HG02678 (cell line): ENCODE measurements around the gene CHRNA7.

Source experiments
- ATAC-seq: cut with Tn5 transposase; IDR thresholded peaks from one replicate; pipeline ENCODE4 v1.9.1; 2021; ENCODE audit warnings: mild to moderate bottlenecking, moderate library complexity; ENCODE audit not compliant: unreplicated experiment

CHRNA7 gene

GRCh38 chr15:32029862-32030781, at the start of gene CHRNA7:
TSS of gene CHRNA7 (plus strand) at chr15:32030515. CDS start at chr15:32030595, 80 bp downstream.
- ATAC-seq: peak; percentile 76

GRCh38 chr15:31985607-31986006, 44.7 kb upstream of the CHRNA7 start:
- ATAC-seq: no peak

- ATAC-seq: no peak
These were observed 37.3 kb upstream of the CHRNA7 start for GRCh38 chr15:31993062-31993461.

GRCh38 chr15:31997711-31998110, 32.6 kb upstream of the CHRNA7 start:
- no peak for ATAC-seq

- no peak for ATAC-seq
These were observed 26.8 kb upstream of the CHRNA7 start for GRCh38 chr15:32003558-32003957.

GRCh38 chr15:32004249-32004648, 26.1 kb upstream of the CHRNA7 start:
- no peak for ATAC-seq

- ATAC-seq: no peak
These were observed 22.9 kb upstream of the CHRNA7 start for GRCh38 chr15:32007355-32007960.

GRCh38 chr15:32014953-32015352, 15.4 kb upstream of the CHRNA7 start:
- no peak for ATAC-seq

- ATAC-seq: no peak
These were observed 10.2 kb upstream of the CHRNA7 start for GRCh38 chr15:32020156-32020555.

GRCh38 chr15:32028921-32029320, 1.4 kb upstream of the CHRNA7 start:
- no peak for ATAC-seq

GRCh38 chr15:32029409-32029861, 880 bp upstream of the CHRNA7 start:
- ATAC-seq: no peak

GRCh38 chr15:32030795-32031194, 480 bp downstream of the CHRNA7 start:
- ATAC-seq: no peak

GRCh38 chr15:32033186-32033890, 3.0 kb downstream of the CHRNA7 start:
- ATAC-seq: no peak

GRCh38 chr15:32034106-32034505, 3.8 kb downstream of the CHRNA7 start:
- ATAC-seq: no peak

GRCh38 chr15:32035285-32035684, 5.0 kb downstream of the CHRNA7 start:
- ATAC-seq: no peak

GRCh38 chr15:32036971-32037370, 6.7 kb downstream of the CHRNA7 start:
- no peak for ATAC-seq

GRCh38 chr15:32041294-32041693, 11.0 kb downstream of the CHRNA7 start:
- ATAC-seq: no peak

GRCh38 chr15:32042269-32042972, 12.1 kb downstream of the CHRNA7 start:
- ATAC-seq: no peak

GRCh38 chr15:32053719-32054118, 23.4 kb downstream of the CHRNA7 start:
- no peak for ATAC-seq

GRCh38 chr15:32057876-32058425, 27.6 kb downstream of the CHRNA7 start:
- ATAC-seq: no peak

- ATAC-seq: no peak
These were observed 30.4 kb downstream of the CHRNA7 start for GRCh38 chr15:32060706-32061105.
